Fibroblast of the conjunctiva (primary cell): Measurements from ENCODE around the gene BEGAIN.

ENCODE experiments used
- DNase-seq: peaks from one replicate; pipeline ENCODE4 v3.0.0-alpha.2; 2010; ENCODE audit warnings: low read depth

The BEGAIN gene

DNA sequence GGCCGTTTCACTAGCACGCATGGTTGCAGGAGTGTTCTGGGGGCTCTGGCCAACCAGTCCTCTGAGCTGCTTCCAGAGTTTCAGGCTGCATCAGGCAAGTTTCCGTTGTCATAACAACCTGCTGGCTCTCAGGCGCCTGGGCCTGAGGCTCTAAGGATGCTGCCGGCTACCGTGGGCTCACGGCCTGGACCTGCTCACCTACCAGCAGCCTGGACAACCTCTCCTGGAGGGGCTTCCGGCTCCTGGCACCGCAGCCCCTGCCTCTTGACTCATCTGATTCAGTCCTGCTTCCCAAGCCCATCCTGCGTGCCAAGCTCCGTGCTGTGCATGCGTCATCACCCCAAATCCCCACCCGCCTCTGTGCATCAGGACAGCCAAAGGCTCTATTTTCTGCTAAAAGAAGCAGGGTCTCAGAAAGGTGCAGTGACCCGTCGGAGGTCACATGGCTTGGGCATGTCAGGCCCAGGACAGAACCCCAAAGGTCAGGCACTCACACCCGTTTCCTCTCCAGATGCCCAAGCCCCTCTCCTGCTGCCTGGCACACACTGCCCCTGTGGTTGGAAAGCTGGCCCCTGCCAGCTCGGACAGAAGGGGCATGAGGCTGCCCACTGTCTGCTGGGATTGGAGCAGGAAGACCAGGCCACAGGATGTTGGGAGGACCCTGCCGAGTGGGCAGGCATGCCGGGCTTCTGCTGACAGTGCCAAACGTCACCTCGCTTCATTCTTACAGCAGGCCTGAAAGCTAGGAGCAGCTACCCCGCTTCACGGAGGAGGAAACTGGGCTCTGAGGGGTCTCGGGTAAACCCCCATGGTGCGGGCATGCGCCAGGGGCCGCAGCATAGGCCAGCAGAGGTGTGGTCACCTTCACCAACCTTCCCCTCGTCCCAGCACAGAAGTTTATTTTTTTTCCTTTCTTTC, 5.7 kb downstream of the BEGAIN start:
- DNase-seq, result no peak

DNA sequence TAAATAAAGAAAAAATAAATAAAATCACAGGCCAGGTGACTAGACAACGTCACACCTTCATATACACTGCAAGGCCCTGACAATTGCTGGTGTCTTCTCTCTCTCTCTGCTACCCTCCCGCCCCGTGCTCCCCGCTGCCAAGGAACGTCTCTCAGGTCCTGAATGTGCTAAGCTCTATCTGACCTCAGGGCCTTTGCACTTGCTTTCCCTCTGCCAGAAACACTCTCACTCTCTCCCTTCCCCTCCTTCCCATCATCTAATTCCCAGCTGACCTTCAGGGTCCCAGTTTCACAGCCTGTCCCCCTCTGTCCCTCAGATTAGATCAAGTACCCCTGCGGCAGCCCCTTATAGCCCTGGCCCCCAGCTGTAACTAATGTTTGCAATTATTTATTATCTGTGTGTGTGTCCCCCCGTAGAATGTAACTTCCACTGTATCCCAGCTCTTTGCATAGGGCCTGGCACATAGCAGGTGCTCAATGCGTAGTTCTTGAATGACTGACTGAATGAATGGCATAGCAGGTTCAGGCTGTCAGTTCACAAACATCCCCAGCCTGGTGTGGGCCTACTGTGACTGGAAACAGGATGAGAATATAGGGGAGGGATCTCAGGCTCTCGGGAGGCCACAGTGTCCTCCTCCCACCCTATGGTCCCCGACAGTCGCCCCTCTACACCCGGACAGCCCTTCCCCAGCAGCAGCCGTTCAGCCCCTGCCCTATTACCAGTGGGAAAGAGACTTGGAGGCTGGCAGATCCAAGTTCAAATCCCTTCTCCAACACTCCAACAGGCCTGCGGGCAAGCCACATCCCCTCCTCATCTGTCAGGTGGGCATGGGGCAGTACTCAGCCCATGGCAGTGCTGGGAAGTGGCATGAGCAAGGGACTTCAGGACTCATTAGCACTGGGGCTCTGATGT, 6.6 kb downstream of the BEGAIN start:
- no peak for DNase-seq

DNA sequence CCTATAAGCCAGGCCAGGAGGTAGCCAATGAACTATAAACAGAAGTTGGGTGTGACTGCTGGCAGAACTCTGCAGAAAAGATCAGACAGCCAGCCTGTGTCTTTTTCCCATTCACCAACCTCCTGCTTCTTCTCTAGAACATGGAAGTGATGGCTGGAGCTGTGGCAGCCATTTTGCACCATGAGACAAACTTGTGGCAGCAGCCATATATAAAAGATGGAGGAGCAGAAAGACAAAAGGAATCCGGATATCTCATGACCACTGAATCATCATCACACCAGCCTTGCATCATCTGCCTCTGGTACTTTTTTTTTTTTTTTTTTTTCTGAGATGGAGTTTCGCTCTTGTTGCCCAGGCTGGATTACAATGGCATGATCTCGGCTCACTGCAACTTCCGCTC, 8.7 kb downstream of the BEGAIN start:
- no peak for DNase-seq

DNA sequence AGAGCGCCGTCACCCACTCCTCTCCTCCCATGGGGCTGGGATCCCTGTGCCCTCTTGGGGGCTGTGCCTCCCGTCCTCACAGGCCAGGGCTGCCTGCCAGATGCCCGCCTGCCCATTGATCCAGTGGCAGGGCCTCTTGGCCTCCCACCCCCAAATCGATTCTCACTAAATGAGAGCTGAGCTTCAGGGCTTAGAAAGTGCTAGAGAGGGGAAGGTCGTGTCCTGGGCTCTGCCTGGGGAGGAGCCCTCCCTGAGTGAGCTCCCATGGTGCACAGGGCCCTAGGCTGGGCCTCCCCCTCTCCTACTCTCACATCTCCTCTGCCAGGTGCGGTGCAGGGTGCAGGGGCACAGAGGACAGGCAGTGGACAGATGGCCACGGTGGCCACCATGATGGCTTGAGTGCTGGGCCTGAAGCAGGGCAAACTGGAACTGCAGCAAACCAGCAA, 9.2 kb downstream of the BEGAIN start:
- no peak for DNase-seq

DNA sequence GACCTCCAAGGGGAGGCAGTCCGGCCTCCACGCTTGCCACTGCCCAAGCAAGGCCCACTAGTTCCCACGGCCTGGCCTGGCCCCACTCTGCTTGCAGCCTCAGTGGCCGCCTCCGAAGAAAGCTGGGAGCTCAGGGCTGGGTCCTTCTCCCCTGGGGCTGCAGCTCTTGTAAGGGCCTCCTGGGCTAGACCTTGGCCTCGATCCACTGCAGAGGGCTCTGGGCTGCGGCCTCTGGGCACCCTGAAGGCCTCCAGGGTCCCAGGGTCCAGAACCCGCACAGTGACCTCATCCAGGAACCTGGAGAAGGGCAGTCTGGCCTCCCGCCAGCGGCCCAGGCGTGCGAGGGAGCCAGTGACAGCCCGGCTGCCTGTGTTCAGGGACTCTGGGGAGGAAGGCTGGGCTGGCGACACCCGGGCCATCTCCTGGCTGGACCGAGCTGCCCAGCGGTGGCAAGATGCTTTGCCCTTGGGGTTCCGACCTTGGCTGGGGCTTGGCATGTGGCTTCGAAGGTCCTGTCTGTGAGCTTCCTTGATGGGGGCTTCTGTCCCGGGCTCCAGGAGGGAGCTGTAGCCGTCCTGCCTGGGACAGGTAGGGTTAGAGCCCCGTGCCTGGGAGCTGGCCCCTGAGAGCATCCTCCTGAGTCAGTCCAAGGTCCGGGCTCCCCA, 9.8 kb downstream of the BEGAIN start:
- no peak for DNase-seq

DNA sequence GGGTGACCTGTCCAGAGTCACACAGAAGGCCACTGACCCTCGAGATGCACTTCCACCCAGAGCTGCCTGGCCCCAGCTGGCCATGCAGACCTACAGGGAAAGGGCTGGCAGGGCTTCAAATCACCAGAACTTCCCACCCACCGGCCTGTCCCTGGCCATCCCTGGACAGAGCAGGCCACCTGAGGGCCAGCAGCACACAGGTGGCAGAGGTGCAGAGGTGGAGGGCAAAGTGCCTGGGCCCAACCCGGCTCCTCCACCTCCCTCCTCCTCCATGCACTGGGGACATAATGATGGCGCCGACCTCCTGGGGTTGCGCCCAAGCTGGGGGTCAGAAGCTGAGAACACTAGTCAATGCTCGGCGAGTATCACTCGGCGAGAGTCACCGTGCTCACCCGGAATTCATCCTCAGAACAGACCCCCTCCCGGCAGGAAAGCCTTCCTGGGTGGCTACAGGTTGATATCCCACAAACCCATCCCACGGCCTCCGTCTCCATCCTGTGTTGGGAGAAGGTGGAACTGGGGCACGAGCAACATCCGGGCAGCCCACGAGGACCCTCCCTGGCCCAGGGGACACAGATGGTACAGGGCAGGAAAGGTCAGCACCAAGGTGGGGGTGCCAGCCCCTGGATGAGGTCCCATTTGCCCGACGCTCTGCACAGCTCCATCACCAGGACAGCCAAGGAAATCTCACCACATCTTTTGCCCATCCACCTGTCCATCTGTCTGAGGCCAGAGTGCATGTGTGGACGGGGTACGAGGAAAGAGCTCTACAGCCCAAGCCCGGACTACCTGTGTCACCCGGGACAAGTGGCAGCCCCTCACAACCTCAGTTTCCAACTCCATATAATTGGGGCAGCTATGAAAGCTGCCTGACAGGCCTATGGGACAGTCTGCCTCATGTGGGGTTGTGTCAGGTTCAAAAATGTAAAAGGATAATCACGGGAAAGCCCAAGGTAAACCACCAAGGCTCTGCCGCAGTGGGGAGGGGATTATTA, 10.8 kb downstream of the BEGAIN start:
- no peak for DNase-seq

DNA sequence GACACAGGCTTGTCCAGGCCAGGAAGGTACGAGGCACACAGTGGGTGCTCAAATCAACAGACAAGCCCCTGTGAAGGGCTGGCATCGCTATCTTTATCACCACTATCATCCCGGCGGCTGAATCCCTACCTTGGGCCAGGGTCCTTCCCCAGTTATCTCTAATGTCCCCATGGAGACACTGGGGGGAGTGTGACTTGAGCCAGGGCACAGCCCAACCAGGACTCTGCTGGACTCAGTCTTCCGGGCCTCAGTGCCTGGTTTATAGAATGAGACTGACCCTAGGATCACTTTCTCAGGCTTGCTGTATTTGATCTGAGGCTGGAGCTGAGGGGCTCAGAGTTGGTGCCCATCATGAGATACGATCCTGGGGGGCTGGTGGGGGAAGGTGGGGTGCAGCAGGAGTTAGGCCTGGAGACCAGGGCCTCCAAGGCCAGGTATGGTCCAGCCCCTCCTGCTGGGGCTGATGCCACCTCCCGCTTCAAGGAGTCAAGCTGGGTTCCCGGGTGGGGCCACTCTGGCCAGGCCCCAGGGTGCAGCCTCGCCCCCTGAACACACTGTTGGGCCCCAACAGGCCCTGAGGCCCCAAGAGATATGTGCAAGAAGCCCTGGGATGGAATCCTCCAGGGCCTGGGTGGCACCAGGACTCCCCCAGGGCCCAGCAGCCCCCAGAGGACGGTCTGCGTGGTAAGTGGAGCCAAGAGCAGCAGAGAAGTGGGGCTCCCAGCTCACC, 11.8 kb downstream of the BEGAIN start:
- no peak for DNase-seq

DNA sequence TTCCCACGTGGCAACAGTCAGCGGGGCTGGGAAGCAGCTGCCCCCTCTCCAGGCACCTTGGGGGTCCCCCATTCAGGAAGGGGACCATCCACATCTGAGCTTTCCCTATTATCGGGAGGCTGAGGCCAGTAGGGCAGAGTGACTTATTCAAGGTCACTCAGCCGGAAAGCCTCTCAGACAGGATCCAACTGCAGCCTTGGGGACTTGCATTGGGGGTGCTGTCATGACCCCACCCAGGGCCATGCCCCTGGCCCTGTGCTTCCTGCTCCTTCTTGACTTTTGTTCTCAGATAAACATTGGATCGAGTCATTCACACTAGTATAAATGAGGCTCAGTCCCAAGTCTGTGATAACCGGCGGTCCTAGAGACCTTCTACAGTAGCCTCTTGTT, 12.6 kb downstream of the BEGAIN start:
- no peak for DNase-seq

DNA sequence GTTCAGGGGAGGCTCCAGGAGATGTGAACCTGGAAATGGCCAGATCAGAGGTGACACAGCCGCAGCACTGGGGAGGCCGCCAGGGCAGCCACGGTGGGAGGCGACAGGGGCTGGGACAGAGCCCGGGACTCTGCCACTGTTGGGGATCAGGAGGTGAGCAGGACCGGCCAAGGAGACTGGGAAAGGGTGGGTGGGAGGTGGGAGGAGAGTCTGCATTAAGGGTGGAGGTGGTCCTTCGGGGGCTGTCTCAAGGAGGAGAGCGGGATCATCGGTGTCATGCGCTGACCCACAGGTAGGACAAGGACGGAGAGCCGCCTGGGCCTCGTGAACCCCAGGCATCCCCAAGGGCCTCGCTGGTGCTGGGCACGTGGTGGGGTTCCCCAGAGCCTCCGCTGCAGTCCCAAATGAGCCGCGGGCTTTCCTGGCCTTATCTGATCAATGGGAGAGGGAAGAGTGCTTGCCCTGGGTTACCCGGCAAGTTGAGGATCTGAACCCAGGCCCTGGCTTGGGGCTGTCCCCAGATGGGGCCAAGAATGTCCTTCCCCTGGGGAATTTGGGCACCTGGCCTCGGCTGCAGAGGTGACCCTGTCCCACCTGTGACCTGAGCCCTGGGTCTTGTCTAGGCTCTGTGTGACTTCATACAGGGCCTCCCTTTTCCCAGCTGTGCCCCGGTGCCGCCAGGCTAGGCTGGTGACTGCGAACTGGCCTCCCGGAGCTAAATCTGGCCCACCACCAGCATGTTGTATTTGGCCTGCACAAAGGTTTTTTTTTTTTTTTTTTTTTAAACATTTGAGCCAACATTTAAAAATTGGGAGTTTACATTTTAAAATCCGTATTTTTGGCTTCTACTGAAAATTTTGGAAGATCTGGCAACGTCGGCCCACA, 13.2 kb downstream of the BEGAIN start:
- DNase-seq, result no peak

DNA sequence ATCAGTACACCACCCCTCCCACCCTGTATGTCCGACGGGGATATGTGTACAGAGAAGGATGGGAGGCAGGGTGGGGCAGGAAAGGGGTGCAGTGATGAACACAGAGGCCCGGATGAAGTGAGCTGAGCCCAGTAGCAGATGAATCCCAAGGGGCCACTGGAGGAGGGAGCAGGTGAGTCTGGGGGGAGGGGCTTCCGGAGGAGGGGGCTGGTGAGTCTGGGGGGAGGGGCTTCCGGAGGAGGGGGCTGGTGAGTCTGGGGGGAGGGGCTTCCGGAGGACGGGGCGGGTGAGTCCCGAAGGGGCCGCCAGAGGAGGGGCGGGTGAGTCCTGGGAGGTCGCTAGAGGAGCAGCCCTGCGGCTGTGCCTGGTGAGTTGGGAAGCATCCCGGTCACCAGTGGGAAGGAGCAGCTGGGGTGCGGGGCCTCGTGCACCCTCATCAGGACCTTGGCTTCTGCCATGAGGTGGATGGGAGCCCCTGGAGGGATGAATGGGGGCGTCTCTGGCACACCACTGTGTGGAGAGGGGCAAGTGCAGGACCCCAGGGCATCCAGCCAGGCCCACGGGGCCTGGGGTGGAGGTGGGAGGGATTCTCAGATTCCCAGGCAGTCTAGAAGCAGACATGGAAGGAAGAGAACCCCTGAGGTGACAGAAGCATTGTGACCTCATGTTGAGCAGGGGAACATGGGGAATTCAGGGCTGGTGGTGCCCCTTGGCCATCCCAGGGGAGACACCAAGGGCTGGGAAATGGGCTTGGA, 14.0 kb downstream of the BEGAIN start:
- DNase-seq, result no peak

DNA sequence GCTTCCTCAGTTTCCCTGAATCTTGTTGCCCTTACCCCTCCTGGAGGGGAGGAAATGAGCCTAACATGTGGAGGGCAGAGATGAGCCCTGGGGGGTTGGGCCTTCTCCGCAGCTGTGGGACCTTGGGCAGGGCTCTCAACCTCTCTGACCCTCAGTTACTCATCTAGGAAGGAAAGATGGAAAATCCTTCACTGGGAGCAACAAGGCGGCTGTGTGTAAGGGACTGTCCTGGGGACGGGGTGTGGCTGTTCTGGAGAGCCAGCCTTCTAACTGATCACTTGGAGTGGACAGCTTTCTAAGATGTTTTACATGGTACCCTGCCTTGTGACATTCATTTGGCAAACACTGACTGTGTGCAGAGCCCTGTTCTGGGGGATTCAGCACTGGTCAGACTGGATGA, 14.7 kb downstream of the BEGAIN start:
- DNase-seq, result no peak

DNA sequence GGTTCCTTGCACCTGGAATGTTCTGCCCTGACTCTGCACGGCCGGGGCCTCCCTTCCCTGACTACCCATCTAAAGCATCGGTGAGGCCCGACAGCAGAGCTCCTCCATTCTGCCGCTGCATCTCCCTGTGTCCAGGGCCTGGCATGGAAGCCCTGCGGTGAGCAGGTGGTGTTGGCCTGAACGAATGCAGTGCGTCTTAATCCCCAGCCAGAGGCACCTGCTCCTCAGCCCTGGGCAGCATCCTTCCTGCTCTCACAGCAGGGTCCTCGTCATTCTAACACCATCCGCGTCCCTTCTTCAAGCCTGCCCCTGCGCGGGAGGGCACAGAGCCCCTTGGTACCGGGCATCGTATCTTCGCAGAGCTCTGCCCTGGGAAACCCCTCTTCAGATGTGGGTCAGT, 15.4 kb downstream of the BEGAIN start:
- no peak for DNase-seq

DNA sequence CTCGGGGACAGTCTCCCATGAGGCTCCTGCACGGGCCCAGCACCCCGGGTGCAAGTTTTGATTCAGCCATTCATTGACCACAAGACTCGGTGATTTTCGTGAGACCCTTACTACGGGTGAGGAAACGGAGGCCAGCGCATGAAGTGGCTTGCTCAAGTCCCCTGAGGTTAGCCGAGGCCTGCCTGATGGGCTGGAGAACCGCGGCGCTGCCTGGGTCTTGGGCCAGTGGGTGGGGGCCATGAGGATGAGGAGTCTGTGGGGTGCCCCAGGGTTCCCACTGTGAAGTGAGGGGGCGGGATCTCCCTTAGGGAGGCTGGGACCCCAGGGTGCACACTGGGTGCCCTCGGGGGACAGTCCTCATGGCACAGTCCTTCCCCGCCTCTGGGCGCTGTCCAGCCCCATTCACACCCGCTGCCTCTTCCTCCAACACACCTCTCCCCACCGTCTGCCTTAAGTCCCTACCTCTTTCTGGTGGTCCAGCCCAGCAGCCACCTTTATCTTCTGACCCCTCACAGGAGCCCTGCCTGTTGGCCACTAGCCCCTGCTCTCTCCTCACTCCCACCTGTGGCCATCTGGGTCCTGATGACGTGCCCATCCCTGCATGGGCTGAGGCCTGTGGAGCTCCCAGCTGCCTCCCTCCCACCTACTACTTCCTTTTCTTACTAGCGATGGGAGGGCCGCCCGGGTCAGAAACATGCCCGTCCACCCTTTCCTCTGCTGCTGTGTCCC, 16.3 kb downstream of the BEGAIN start:
- DNase-seq, result no peak

DNA sequence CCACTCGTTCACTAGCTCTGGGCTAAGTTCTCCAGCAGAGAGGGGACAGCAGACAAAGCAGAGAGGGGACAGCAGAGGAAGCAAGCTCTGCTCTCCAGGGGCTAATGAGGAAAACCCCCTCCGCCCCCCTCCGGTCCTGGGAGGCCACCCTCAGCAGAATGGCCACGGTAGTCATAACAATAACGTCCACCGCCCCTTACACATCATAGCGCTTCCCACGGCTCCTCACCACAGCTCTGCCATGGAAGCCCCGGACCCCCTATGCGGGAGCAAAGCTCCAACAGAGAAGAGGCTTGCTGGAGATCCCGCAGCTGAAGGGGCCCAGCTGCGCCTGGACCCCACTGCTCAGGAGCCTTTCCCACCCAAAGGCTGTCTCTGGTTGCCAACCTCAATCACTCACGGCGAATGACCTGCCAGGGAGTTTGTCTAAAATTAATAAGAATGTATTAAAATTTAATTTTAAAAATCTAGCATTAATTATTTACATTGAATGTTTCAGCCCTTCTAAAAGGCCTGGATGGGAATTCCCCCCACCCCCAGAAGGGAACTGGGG, 17.4 kb downstream of the BEGAIN start:
- DNase-seq, result no peak

DNA sequence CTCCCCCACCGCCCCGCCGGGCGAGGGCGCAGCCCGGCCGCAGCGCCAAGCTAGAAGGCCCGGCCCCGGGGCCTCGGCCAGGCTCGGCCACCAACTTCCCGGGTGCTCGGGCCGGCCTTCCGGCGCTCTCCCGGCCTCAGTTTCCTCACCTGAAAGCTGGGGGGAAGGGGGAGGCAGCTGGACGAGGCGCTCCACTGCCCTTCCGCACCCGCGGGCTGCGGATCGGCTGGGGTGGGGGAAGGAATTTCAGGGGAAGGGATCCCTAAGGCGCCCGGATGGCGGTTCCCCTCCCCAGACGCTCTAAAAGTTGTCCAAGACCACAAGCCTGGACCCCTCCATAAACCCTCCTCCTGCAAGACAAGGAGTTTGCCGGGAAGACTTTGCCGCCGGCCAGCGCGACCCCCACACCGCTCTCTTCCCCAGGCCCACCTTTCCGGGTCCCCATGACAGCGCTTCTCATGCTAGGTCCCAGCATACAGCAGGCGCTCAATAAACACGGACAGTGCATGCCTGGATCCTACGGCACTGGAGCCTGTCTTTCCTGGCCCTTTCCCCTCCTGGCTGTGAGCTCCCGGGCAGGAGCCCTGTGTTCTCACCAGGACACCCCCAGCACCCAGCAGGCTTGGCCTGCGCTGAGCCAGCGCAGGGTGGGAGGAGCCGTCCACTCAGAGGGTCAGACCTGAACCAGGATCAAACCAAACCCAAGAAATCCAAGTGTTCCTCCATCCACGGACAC, 18.1 kb downstream of the BEGAIN start:
- DNase-seq, result no peak

DNA sequence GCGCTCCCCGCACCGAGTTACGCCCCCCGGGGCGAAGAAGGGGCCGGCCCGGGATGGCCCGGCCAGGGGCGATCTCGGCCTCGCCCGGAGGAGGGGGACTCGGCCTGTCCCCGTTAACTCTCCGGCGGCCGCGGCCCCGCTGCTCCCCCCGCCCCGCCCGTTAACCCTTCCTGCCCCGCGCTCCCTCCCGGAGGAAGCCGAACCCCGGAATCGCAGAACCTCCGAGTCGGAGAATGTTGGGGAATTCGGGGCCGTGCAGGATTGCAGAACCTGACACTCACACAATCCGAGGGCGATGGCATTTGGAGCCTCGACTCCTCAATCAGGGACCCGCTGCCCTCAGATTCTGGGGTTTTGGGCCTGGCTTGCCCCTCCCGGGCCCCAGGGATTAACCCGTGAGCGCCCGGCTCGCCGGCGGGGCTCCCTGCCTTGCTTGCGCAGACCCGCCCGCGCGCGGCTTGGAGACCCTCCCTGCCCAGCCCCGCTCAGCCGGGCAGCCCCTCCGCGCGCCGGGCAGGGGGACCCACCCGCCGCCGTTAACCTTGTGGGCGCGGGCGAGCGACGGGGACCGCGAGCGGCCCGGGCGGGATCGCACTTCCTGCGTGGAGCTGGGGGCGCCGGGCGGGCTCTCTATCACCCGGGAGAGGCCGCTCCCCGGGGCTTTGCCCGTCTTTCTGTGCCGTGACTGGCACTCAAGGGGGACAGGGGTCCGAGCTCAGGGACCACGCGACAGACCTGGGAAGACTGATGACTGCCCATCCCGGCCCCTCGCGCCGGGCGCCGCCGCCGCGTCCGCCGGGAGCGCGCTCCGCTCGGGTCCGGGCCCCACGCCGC, 18.8 kb downstream of the BEGAIN start:
- DNase-seq, result no peak
